BE2C (cell line): ENCODE data around the gene POLN.

Source experiments
- DNase-seq: peaks from one replicate; pipeline ENCODE4 v3.0.0-alpha.2; 2020
- H3K27me3 ChIP-seq: fragments of 250-450 bp; sonication (Bioruptor Pico); 2 replicates; pipeline ENCODE4 v1.5.1; 2020; ENCODE audit warnings: mild to moderate bottlenecking
- H3K36me3 ChIP-seq: fragments of 250-450 bp; sonication (Bioruptor Pico); 2 replicates; pipeline ENCODE4 v1.5.1; 2020; ENCODE audit warnings: mild to moderate bottlenecking
- H3K4me1 ChIP-seq: fragments of 250-450 bp; sonication (Bioruptor Pico); 2 replicates; pipeline ENCODE4 v1.5.1; 2020
- H3K4me3 ChIP-seq: 2 replicates; pipeline ENCODE4 v1.5.1; 2011; ENCODE audit warnings: low read depth, low read length
- H3K9me3 ChIP-seq: fragments of 250-450 bp; sonication (Bioruptor Pico); 2 replicates; pipeline ENCODE4 v1.5.1; 2020
- CTCF ChIP-seq: IDR thresholded peaks from 2 replicates; pipeline ENCODE4 v1.5.1; 2012; ENCODE audit warnings: mild to moderate bottlenecking, low read depth, low read length

The POLN gene

DNA sequence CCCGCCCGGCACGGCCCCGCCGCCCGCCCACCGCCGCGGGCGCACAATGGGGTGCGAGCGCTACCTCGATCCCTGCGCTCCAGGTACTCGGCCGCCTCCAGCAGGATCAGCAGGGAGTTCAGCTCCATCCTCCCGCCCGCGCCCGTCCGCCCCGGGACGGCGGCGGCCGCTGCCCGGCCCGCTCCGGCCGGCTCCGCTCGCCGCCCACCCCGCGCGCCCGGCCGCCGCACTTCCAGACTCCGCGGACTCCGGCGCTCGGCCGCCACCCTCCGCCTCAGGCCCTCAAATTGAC is 19.9 kb upstream of the POLN start, which contains the start of gene MXD4:
Gene MXD4 (minus strand): TSS at position 257 of the 292 bp plus-strand sequence. CDS start 129 bp downstream, at position 128.
- no peak for DNase-seq
- peak within 1 kb of the TSS; percentile 75 for H3K4me3 ChIP-seq
- H3K36me3 ChIP-seq, result peaks cover 22% of the 10 kb centered on the region
- no peaks in the 10 kb centered on the region for H3K27me3 ChIP-seq
- no peaks in the 10 kb centered on the region for H3K4me1 ChIP-seq
- no peak for TF ChIP-seq CTCF
- H3K9me3 ChIP-seq, result no peaks in the 10 kb centered on the region

DNA sequence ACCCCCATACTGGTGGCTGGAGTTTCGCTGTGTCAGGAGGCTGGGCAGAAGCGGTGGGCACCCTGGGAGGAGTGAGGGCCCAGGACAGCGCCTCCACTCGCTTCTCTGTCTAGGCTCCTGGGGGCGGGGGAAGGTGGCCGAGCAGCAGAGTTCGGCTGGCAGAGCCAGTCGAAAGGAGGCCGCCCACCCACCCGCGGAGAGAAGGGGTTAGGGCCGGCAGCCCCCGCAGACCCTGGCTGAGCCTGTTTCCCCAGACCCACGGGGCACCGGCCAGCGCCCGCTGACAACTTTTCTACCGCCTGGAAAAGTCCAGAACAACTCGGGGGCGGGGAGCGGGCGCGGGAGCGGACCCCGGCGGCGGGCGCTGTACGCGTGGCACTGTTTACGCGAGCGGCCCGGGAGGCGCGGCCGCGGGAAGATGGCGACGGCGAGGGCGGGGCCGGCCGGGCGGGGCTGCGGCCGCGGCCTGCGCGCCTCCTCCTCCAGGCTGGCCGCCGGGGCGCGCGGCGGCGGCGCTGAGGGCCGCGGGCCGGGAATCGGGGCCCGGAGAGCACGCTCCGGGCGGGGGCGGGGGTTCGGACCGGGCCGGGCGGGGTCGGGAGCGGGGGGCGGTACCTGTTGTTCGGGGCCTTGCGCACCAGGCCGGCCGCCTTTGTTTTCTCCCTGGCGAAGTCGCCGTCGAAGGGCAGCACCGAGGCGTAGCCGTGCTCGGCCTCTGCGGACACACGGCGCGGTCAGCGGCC is 19.4 kb upstream of the POLN start:
- TF ChIP-seq CTCF, result no peak
- peak; percentile 74 for DNase-seq
- peaks cover 22% of the 10 kb centered on the region for H3K36me3 ChIP-seq
- no peaks in the 10 kb centered on the region for H3K27me3 ChIP-seq
- H3K4me1 ChIP-seq, result peaks cover under 1% of the 10 kb centered on the region; the same call in 1 of the 2 replicates
- H3K4me3 ChIP-seq, result peak overlapping the region; percentile 75
- no peaks in the 10 kb centered on the region for H3K9me3 ChIP-seq

- H3K9me3 ChIP-seq, result no peaks in the 10 kb centered on the region
- peaks cover 22% of the 10 kb centered on the region for H3K36me3 ChIP-seq
- peak overlapping the region; percentile 75 for H3K4me3 ChIP-seq
- H3K4me1 ChIP-seq, result peaks cover 8% of the 10 kb centered on the region; the same call in 1 of the 2 replicates
- DNase-seq, result peak; percentile 7
- no peak for TF ChIP-seq CTCF
- no peaks in the 10 kb centered on the region for H3K27me3 ChIP-seq
Measured at GRCh38 chr4:2260344-2261109, 18.6 kb upstream of the POLN start.

GRCh38 chr4:2259541-2260343 is 17.8 kb upstream of the POLN start:
- peaks cover 27% of the 10 kb centered on the region for H3K36me3 ChIP-seq
- no peaks in the 10 kb centered on the region for H3K9me3 ChIP-seq
- no peak for TF ChIP-seq CTCF
- no peak overlapping the region for H3K4me3 ChIP-seq
- peak; percentile 13 for DNase-seq
- H3K4me1 ChIP-seq, result peaks cover 8% of the 10 kb centered on the region; the same call in 1 of the 2 replicates
- no peaks in the 10 kb centered on the region for H3K27me3 ChIP-seq

DNA sequence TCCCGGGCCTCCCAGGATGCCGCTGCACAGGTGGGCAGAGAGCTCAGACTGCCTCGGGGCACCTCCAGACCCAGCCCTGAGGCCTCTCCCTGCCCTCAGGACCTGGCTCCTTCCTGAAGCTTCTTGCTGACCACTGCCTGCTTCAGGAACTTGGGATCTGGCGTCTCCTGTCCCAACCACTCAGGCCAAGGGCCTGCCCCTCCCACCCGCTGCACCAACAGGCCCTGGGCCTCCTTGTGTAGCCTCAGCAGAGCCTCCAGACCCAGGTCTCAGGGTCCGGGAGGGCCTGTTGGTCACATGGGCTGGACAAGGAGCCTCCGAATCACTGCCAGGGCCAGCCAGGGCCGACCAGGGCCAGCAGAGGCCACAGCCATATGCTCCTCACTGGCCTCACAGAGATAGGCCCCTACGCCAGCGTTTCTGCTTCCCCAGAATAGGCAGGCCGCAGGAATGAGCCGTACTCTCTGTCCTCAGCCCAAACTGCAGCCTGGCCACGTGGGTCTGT is 17.2 kb upstream of the POLN start:
- TF ChIP-seq CTCF, result no peak
- no peaks in the 10 kb centered on the region for H3K9me3 ChIP-seq
- H3K4me3 ChIP-seq, result no peak overlapping the region
- no peaks in the 10 kb centered on the region for H3K27me3 ChIP-seq
- peak; percentile 11 for DNase-seq
- H3K36me3 ChIP-seq, result peaks cover 28% of the 10 kb centered on the region
- peaks cover 8% of the 10 kb centered on the region; the same call in 1 of the 2 replicates for H3K4me1 ChIP-seq
